Neutrophil (primary cell): ENCODE results near the gene SSR2.
A peak's percentile ranks its signal among the peaks of the same experiment; 100 is the strongest.

Experiments
- H3K27ac ChIP-seq: fragments of 200-600 bp; sonication (generic); 2 replicates; pipeline ENCODE4 v1.5.1; 2016; ENCODE audit warnings: mild to moderate bottlenecking, moderate library complexity
- H3K27me3 ChIP-seq: fragments of 200-600 bp; sonication (generic); 2 replicates; pipeline ENCODE4 v1.6.0; 2016; ENCODE audit warnings: mild to moderate bottlenecking
- H3K36me3 ChIP-seq: fragments of 200-600 bp; sonication (generic); 2 replicates; pipeline ENCODE4 v1.5.1; 2017
- H3K4me1 ChIP-seq, 2 experiments: fragments of 200-600 bp in 1 of 2; sonication (generic) in 1 of 2; 1 replicate in 1 of 2; 2 replicates in 1 of 2; pipeline versions ENCODE4 v1.5.1 to v1.6.1; 2013 to 2016; ENCODE audit warnings: low read depth in 1 of 2, low read length in 1 of 2, mild to moderate bottlenecking in 1 of 2, moderate library complexity in 1 of 2; ENCODE audit not compliant: control insufficient read depth in 1 of 2, insufficient read depth in 1 of 2
- H3K4me3 ChIP-seq, 2 experiments: fragments of 200-600 bp in 1 of 2; sonication (generic) in 1 of 2; 1 replicate in 1 of 2; 2 replicates in 1 of 2; pipeline ENCODE4 v1.5.1; 2013 to 2016; ENCODE audit warnings: low read depth in 1 of 2, low read length in 1 of 2, mild to moderate bottlenecking in 1 of 2, moderate library complexity in 1 of 2
- H3K9me3 ChIP-seq: fragments of 200-600 bp; sonication (generic); 2 replicates; pipeline ENCODE4 v1.5.1; 2016
- CTCF ChIP-seq: fragments of 200-600 bp; sonication (generic); IDR thresholded peaks from 2 replicates; pipeline ENCODE4 v1.5.1; 2016; ENCODE audit warnings: antibody characterized with exemption

SSR2 gene

GRCh38 chr1:155968670-155969069 is 52.1 kb downstream of the SSR2 start:
- Histone ChIP-seq H3K36me3 (peaks cover 58% of the 10 kb centered on the region), H3K9me3 (no peaks in the 10 kb centered on the region), H3K27me3 (no peaks in the 10 kb centered on the region), H3K4me1 (peaks cover 73 to 74% of the 10 kb centered on the region in 2 experiments), H3K27ac (peak overlapping the region; percentile 97), H3K4me3 (peak overlapping the region; percentile 34 to 58)
- no peak for TF ChIP-seq CTCF

GRCh38 chr1:155968051-155968400 is 52.7 kb downstream of the SSR2 start:
- Histone ChIP-seq H3K4me3 (peak overlapping the region; percentile 34 to 58), H3K4me1 (peaks cover 67% of the 10 kb centered on the region in 2 experiments), H3K27me3 (no peaks in the 10 kb centered on the region), H3K9me3 (no peaks in the 10 kb centered on the region), H3K27ac (peak overlapping the region; percentile 97), H3K36me3 (peaks cover 65% of the 10 kb centered on the region)
- TF ChIP-seq CTCF: no peak

GRCh38 chr1:155967341-155968050 is 53.3 kb downstream of the SSR2 start:
- peak overlapping the region; percentile 97 for H3K27ac ChIP-seq
- peaks cover 67% of the 10 kb centered on the region in 2 experiments for H3K4me1 ChIP-seq
- H3K4me3 ChIP-seq: peak overlapping the region; percentile 34 to 58
- no peak for TF ChIP-seq CTCF
- no peaks in the 10 kb centered on the region for H3K27me3 ChIP-seq
- peaks cover 70% of the 10 kb centered on the region for H3K36me3 ChIP-seq
- no peaks in the 10 kb centered on the region for H3K9me3 ChIP-seq

- peak overlapping the region in 1 of 2 experiments; percentile 34 for H3K4me3 ChIP-seq
- TF ChIP-seq CTCF: no peak
- H3K9me3 ChIP-seq: no peaks in the 10 kb centered on the region
- H3K27ac ChIP-seq: peak overlapping the region; percentile 97
- H3K4me1 ChIP-seq: peaks cover 67% of the 10 kb centered on the region in 2 experiments
- H3K36me3 ChIP-seq: peaks cover 78% of the 10 kb centered on the region
- no peaks in the 10 kb centered on the region for H3K27me3 ChIP-seq
Measured at GRCh38 chr1:155966750-155967149, 54.0 kb downstream of the SSR2 start.

GRCh38 chr1:155966135-155966534 is 54.6 kb downstream of the SSR2 start:
- peaks cover 67% of the 10 kb centered on the region in 2 experiments for H3K4me1 ChIP-seq
- no peak overlapping the region for H3K4me3 ChIP-seq
- no peak for TF ChIP-seq CTCF
- H3K9me3 ChIP-seq: no peaks in the 10 kb centered on the region
- no peaks in the 10 kb centered on the region for H3K27me3 ChIP-seq
- H3K27ac ChIP-seq: peak overlapping the region; percentile 97
- peaks cover 84% of the 10 kb centered on the region for H3K36me3 ChIP-seq
